Left ventricle myocardium inferior (tissue), 1 donor: Measurements from ENCODE around the gene ANKRD33B. TPM values are rescaled to one million over a fixed set of nuclear protein-coding genes. Genes with fewer than 3 reads are reported as not detected.

ENCODE experiments used
- DNase-seq: peaks from one replicate; pipeline ENCODE4 v3.0.0-alpha.2; 2020
- H3K27ac ChIP-seq: fragments of 200-600 bp; replicated peaks from 2 replicates; pipeline ENCODE4 v1.8.0; 2021
- H3K27me3 ChIP-seq: fragments of 200-600 bp; 2 replicates; pipeline ENCODE4 v1.8.0; 2021; ENCODE audit warnings: low read depth
- H3K36me3 ChIP-seq: fragments of 200-600 bp; 2 replicates; pipeline ENCODE4 v1.8.0; 2021
- H3K4me1 ChIP-seq: fragments of 200-600 bp; 2 replicates; pipeline ENCODE4 v1.8.0; 2021
- H3K4me3 ChIP-seq: fragments of 200-600 bp; 2 replicates; pipeline ENCODE4 v1.8.0; 2021; ENCODE audit warnings: mild to moderate bottlenecking, moderate library complexity
- H3K9me3 ChIP-seq: fragments of 200-600 bp; replicated peaks from 2 replicates; pipeline ENCODE4 v1.8.0; 2021
- intact Hi-C: fragments of 100-400 bp; cut with micrococcal nuclease; formaldehyde crosslinking; loops from one replicate; pipeline ENCODE4 v1.11.0; 2022
- total RNA-seq: library from RNA; stranded (reverse); fragmentation: NEBNext Ultra II Directional; extraction: Animal tissue kit (Norgen Biotek cat#: 25700); gene quantifications from one replicate; pipeline ENCODE4 v1.2.1, GENCODE V29; 2021
- TF ChIP-seq, protein P1 (sequence below): fragments of 200-600 bp; IDR thresholded peaks from 2 replicates; pipeline ENCODE4 v1.8.0; 2021; ENCODE audit warnings: antibody characterized with exemption, mild to moderate bottlenecking, borderline replicate concordance
- donor health status: DM: no; HTN: yes; CAD: no; lungs with severe emphysema.

Gene ANKRD33B
- total RNA-seq, 1 donor from 2014 or later = 15.2 TPM

DNA sequence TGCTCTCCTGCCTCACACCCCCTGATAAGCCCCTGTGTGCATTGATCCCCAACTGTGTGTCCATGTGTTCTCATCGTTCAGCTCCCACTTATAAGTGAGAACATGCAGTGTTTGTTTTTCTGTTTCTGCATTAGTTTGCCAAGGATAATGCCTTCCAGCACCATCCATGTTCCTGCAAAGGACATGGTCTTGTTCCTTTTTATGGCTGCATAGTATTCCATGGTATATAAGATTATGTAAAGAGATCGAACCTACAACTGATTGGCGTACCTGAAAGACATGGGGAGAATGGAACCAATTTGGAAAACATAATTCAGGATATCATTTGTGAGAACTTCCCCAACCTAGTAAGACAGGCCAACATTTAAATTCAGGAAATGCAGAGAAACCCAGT, 32.4 kb downstream of the ANKRD33B start:
- Histone ChIP-seq H3K27ac (peak overlapping the region; percentile 86), H3K9me3 (no peaks in the 10 kb centered on the region), H3K27me3 (no peaks in the 10 kb centered on the region), H3K4me1 (peaks cover 58% of the 10 kb centered on the region), H3K36me3 (no peaks in the 10 kb centered on the region), H3K4me3 (peak overlapping the region; percentile 51)
- TF ChIP-seq, protein P1, sequence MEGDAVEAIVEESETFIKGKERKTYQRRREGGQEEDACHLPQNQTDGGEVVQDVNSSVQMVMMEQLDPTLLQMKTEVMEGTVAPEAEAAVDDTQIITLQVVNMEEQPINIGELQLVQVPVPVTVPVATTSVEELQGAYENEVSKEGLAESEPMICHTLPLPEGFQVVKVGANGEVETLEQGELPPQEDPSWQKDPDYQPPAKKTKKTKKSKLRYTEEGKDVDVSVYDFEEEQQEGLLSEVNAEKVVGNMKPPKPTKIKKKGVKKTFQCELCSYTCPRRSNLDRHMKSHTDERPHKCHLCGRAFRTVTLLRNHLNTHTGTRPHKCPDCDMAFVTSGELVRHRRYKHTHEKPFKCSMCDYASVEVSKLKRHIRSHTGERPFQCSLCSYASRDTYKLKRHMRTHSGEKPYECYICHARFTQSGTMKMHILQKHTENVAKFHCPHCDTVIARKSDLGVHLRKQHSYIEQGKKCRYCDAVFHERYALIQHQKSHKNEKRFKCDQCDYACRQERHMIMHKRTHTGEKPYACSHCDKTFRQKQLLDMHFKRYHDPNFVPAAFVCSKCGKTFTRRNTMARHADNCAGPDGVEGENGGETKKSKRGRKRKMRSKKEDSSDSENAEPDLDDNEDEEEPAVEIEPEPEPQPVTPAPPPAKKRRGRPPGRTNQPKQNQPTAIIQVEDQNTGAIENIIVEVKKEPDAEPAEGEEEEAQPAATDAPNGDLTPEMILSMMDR = no peak
- no peak for DNase-seq
- intact Hi-C loops = no loop called here

DNA sequence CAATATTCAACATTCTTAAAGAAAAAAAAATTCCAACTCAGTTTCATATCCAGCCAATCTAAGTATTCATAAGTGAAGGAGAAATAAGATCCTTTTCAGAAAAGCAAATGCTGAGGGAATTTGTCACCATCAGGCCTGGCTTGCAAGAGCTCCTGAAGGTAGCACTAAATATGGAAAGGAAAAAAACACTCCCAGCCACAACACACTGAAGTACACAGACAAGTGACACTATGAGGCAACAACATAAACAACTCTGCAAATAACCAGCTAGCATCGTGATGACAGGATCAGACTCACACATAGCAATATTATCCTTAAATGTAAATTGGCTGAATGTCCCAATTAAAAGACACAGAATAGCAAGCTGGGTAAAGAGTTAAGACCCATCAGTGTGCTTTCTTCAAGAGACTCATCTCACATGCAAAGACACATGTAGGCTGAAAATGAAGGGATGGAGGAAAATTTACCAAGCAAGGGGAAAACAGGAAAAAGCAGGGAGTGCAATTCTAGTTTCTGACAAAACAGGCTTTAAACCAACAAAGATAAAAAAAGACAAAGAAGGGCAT, 33.1 kb downstream of the ANKRD33B start:
- no peaks in the 10 kb centered on the region for H3K27me3 ChIP-seq
- TF ChIP-seq, protein P1 = no peak
- H3K4me3 ChIP-seq = no peak overlapping the region
- intact Hi-C loops = no loop called here
- peaks cover 59% of the 10 kb centered on the region for H3K4me1 ChIP-seq
- no peak for DNase-seq
- no peaks in the 10 kb centered on the region for H3K36me3 ChIP-seq
- peak overlapping the region; percentile 86 for H3K27ac ChIP-seq
- no peaks in the 10 kb centered on the region for H3K9me3 ChIP-seq

GRCh38 chr5:10599113-10599512, 35.2 kb downstream of the ANKRD33B start:
- intact Hi-C loops = no loop called here
- Histone ChIP-seq H3K36me3 (no peaks in the 10 kb centered on the region), H3K27me3 (no peaks in the 10 kb centered on the region), H3K4me3 (no peak overlapping the region), H3K9me3 (no peaks in the 10 kb centered on the region), H3K4me1 (peaks cover 56% of the 10 kb centered on the region), H3K27ac (no peak overlapping the region)
- no peak for DNase-seq
- TF ChIP-seq, protein P1 = no peak

GRCh38 chr5:10599862-10600284, 36.0 kb downstream of the ANKRD33B start:
- H3K9me3 ChIP-seq = no peaks in the 10 kb centered on the region
- intact Hi-C loops = no loop called here
- H3K36me3 ChIP-seq = no peaks in the 10 kb centered on the region

DNA sequence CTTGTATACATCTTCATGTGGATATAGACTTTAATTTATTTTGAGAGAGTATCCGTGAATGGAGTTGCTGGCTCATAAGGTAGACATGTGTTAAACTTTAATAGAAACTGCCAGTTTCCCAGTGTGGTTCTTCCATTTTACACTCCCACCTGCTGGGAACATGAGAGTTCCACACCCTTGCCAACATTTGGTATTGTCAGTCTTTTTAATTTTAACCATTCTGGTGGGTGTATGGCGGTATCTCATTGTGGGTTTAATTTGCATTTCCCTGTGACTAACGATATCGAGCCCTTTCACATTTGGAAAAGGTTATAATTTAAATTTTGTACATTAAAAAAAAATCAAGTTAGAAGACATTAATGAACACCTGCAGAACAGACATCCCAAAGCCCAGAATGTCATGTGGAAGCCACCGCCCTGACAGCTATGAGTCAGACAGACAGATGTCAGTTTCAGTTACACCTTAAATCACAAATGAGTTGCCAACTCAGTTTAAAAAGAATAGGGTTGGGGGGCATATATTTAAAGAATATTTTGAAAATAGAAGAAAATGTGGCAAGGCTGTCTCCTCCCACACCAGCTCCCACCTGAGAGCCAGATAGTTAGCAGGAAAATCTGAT, 36.9 kb downstream of the ANKRD33B start:
- Histone ChIP-seq H3K27me3 (no peaks in the 10 kb centered on the region), H3K27ac (peak overlapping the region; percentile 86), H3K9me3 (no peaks in the 10 kb centered on the region), H3K4me3 (peak overlapping the region; percentile 42), H3K36me3 (no peaks in the 10 kb centered on the region), H3K4me1 (peaks cover 41% of the 10 kb centered on the region)
- TF ChIP-seq, protein P1 = no peak
- no peak for DNase-seq
- intact Hi-C loops = no loop called here

More at GRCh38 chr5:10599862-10600284, 36.0 kb downstream of the ANKRD33B start:
- no peak for DNase-seq
- no peaks in the 10 kb centered on the region for H3K27me3 ChIP-seq
- TF ChIP-seq, protein P1 = no peak
- peaks cover 49% of the 10 kb centered on the region for H3K4me1 ChIP-seq
- peak overlapping the region; percentile 86 for H3K27ac ChIP-seq
- H3K4me3 ChIP-seq = no peak overlapping the region
